Activated CD4-positive, alpha-beta T cell treated with anti-CD3 and anti-CD28 coated beads, Interleukin-2, amount 10 ng/mL, durations not matched to agents 24 days and 14 days (primary cell): ENCODE data around the gene ITIH3. TPM values are rescaled to one million over a fixed set of nuclear protein-coding genes. Genes with fewer than 3 reads are reported as not detected.
A peak's percentile ranks its signal among the peaks of the same experiment; 100 is the strongest.

ENCODE experiments used
- DNase-seq: peaks from one replicate; pipeline ENCODE4 v3.0.0; 2022
- H3K27ac Mint-ChIP-seq: one replicate; pipeline ENCODE4 v1.8.0; 2022; ENCODE audit warnings: mild to moderate bottlenecking, mixed read lengths
- H3K27me3 Mint-ChIP-seq: one replicate; pipeline ENCODE4 v1.8.0; 2022; ENCODE audit warnings: mixed read lengths
- H3K36me3 Mint-ChIP-seq: one replicate; pipeline ENCODE4 v1.8.0; 2022; ENCODE audit warnings: low read depth, mild to moderate bottlenecking, mixed read lengths
- H3K4me1 Mint-ChIP-seq: one replicate; pipeline ENCODE4 v1.8.0; 2021; ENCODE audit warnings: mixed read lengths
- H3K4me3 Mint-ChIP-seq: one replicate; pipeline ENCODE4 v1.8.0; 2022; ENCODE audit warnings: mild to moderate bottlenecking, moderate library complexity, mixed read lengths
- H3K9me3 Mint-ChIP-seq: one replicate; pipeline ENCODE4 v1.8.0; 2021; ENCODE audit warnings: mixed read lengths
- intact Hi-C: fragments of 100-400 bp; cut with micrococcal nuclease; formaldehyde crosslinking; loops from one replicate; pipeline ENCODE4 v1.15.1; 2023
- total RNA-seq: library from RNA; stranded (reverse); gene quantifications from 2 replicates; pipeline ENCODE4 v1.2.3, GENCODE V29; 2022

Gene ITIH3
- total RNA-seq, 1 donor from 2014 or later = not detected

DNA sequence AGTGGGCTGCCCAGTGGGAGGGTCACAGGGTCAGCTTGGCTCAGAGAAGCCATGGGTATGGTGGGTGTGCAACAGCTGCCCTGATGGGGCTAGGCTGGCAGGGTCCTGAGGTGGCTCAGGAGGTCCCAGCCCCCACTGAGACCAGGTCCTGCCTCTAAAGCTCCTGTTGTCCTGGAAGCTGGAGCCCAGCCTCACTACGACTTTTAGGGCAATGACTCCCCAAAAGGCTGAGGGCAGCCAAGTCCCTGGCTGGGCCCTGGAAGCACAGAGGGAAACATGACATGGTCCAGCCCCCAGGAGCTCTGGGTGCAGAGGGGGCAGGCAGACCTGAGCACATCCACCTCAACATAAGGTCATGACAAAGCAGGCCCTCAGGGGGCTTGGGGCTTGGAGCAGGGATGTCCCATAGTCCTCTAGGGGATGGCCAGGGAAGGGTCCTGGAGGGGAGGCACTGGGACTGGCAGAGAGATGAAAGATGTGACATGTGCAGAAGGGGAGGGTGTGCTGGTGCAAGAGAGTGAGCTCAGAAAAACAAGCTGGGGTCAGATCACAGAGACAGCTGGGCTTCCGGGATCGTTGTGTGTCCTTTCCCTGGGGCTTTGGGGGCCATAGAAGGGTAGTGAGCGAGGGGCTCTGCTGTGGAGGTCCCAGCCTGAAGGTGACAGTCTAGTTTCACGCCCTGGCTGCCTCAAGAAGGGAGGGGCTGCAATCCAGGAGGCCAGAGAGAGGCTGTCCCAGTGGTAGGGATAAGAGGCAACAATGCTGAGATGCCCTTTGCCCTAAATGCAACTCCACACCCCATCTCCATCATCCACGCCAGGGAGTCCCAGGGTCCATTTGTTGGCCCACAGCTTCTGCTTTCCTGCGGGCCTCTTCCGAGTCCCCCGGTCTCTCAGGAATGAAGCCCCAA, 639 bp upstream of the ITIH3 start:
- no peak overlapping the region for H3K27ac Mint-ChIP-seq
- no peaks in the 10 kb centered on the region for H3K4me1 Mint-ChIP-seq
- no peaks in the 10 kb centered on the region for H3K36me3 Mint-ChIP-seq
- no peaks in the 10 kb centered on the region for H3K27me3 Mint-ChIP-seq
- intact Hi-C loops = no loop called here
- no peak for DNase-seq
- H3K4me3 Mint-ChIP-seq = no peak overlapping the region
- no peaks in the 10 kb centered on the region for H3K9me3 Mint-ChIP-seq

DNA sequence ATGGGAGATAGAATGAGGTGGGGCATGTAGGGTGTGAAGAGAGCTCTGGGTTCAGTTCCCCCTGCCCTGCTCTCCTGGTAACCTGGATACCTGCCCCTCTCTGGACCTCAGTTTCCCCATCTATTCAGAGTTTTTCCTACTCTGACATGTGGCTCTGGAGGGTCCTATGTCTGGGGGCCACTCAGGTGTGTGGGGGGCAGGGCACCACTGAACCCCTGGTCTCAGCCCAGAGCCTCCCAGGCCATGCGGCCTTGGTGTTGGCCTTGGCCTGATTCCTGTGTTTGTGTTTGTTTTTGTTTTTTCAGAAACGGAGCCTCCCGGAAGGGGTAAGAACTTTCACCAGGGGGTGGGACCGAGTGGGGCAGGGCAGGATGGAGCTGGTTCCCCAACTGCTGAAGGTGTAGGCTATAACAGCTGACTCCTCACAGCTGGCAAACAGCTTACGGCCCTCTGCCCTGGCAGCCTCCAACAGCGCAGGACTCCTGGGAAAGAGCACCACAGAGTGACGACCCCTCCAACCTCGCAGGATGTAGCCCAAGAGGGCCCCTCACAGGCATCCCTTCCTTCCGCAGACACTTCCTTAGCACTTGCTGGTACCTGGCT, 803 bp downstream of the ITIH3 start:
- no peak overlapping the region for H3K27ac Mint-ChIP-seq
- intact Hi-C loops = no loop called here
- no peaks in the 10 kb centered on the region for H3K36me3 Mint-ChIP-seq
- H3K4me1 Mint-ChIP-seq = peaks cover 3% of the 10 kb centered on the region
- H3K27me3 Mint-ChIP-seq = no peaks in the 10 kb centered on the region
- no peaks in the 10 kb centered on the region for H3K9me3 Mint-ChIP-seq
- H3K4me3 Mint-ChIP-seq = no peak overlapping the region
- no peak for DNase-seq

DNA sequence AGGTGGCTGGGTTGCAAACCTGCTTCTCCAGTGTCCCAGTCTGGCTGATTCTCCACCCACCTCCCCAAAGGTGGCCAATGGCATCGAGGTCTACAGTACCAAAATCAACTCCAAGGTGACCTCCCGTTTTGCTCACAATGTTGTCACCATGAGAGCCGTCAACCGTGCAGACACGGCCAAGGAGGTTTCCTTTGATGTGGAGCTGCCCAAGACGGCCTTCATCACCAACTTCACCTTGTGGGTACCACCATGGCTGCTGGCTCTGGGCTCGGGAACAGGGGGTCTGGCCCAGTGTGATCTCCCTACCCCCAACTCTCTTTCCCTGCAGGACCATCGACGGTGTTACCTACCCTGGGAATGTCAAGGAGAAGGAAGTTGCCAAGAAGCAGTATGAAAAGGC, 1.8 kb downstream of the ITIH3 start:
- peaks cover 3% of the 10 kb centered on the region for H3K4me1 Mint-ChIP-seq
- no peak overlapping the region for H3K27ac Mint-ChIP-seq

DNA sequence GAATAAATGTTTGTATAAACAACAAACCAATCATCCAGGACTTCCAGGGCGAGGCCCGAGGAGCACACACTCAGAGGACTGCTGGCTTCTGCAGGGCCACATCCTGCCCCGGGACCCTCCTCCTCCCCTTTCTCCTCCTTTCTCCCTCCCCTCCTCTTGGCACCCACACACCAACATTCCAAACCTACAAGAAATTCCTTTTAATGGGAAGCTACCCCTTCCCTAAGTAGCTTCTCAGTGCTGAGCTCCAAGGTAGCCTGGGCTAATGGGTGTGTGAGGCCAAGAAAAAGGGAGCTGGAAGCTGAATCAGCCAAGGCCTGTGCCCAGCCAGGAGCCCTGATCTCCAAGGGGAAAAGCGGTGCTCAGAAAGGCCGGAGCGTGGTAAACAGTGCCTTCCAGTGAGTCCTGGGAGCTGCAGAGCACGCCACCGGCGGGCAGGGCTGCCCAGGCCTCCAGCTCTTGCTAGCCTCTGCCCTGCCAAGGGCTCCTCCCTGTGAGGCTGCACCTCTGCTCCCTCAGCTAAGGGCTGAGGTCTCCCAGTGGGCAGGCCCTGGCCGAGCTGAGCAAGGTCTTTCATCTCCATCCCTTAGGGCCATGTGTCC, 3.9 kb downstream of the ITIH3 start:
- H3K4me3 Mint-ChIP-seq = no peak overlapping the region
- peaks cover 3% of the 10 kb centered on the region for H3K4me1 Mint-ChIP-seq
- DNase-seq = no peak
- H3K9me3 Mint-ChIP-seq = no peaks in the 10 kb centered on the region
- no peak overlapping the region for H3K27ac Mint-ChIP-seq
- H3K27me3 Mint-ChIP-seq = no peaks in the 10 kb centered on the region
- intact Hi-C loops = no loop called here
- no peaks in the 10 kb centered on the region for H3K36me3 Mint-ChIP-seq

More for the DNA sequence above, 1.8 kb downstream of the ITIH3 start:
- Mint-ChIP-seq H3K36me3 (no peaks in the 10 kb centered on the region), H3K27me3 (no peaks in the 10 kb centered on the region), H3K9me3 (no peaks in the 10 kb centered on the region), H3K4me3 (no peak overlapping the region)
- intact Hi-C loops = no loop called here
- DNase-seq = no peak

DNA sequence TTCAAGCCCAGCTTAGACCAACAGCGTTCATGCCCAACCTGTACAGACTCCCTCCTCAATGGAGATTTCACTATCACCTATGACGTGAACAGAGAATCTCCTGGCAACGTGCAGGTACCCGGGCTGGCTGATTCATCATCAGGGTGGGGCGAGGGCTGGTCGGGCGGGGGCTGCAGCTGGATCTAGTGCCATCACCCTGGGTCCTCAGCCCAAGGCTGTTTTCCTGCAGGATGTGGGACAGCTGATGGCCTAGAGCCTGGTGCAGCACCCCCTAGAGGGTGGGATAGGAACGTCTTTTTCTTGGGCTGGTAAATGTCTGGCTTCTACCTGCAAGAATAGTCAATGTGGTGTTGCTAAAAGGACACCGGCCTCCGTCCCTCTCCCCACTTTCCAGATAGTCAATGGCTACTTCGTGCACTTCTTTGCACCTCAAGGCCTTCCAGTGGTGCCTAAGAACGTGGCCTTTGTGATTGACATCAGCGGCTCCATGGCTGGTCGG, 4.4 kb downstream of the ITIH3 start:
- intact Hi-C loops = no loop called here
- peak; percentile 75 for DNase-seq
- Mint-ChIP-seq H3K9me3 (no peaks in the 10 kb centered on the region), H3K4me1 (peaks cover 3% of the 10 kb centered on the region), H3K4me3 (no peak overlapping the region), H3K27ac (no peak overlapping the region), H3K36me3 (no peaks in the 10 kb centered on the region), H3K27me3 (no peaks in the 10 kb centered on the region)

DNA sequence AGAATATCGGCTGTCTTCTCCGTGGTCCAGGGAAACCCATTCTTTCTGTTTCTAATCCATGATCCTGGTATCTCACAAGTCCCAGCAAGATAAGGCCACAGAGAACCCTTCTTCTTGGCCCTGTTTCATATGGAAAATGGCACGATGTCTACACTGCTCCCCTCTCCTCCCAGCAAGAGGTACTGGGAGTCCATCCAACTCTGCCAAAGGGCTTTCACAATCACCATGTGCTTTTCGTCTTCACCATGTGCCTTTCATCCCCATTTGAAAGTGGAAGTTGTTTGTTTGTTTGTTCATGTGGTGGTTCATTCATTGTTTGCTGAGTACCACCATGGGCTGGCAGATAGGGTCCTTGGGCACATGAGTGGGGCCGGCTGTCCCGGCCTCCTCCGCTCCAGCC, 5.5 kb downstream of the ITIH3 start:
- Mint-ChIP-seq H3K4me1 (peaks cover 3% of the 10 kb centered on the region), H3K4me3 (no peak overlapping the region), H3K36me3 (no peaks in the 10 kb centered on the region), H3K27me3 (no peaks in the 10 kb centered on the region), H3K27ac (no peak overlapping the region), H3K9me3 (no peaks in the 10 kb centered on the region)
- intact Hi-C loops = no loop called here
- DNase-seq = no peak

DNA sequence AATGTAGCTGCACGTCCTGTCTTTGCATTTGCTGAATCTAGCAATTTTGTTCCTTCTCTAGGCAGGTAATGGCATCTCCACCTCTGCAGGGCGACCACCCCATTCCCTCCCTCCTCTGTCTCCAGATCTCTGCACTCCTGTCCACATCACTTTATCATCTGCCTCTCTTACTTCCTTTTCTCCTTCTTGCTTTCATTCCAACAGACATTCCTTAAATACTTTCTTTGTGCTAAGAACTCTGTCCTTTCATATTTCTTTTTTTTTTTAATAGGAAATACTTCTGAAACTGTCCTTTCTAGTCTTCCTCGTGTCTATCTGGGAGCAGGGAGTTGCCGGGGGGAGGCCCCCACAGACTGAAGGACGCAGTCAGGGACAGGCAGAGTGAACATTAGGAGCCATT, 7.2 kb downstream of the ITIH3 start:
- Mint-ChIP-seq H3K4me1 (peaks cover 3% of the 10 kb centered on the region), H3K27ac (no peak overlapping the region), H3K9me3 (no peaks in the 10 kb centered on the region), H3K4me3 (no peak overlapping the region), H3K36me3 (no peaks in the 10 kb centered on the region), H3K27me3 (no peaks in the 10 kb centered on the region)
- no peak for DNase-seq
- intact Hi-C loops = no loop called here

DNA sequence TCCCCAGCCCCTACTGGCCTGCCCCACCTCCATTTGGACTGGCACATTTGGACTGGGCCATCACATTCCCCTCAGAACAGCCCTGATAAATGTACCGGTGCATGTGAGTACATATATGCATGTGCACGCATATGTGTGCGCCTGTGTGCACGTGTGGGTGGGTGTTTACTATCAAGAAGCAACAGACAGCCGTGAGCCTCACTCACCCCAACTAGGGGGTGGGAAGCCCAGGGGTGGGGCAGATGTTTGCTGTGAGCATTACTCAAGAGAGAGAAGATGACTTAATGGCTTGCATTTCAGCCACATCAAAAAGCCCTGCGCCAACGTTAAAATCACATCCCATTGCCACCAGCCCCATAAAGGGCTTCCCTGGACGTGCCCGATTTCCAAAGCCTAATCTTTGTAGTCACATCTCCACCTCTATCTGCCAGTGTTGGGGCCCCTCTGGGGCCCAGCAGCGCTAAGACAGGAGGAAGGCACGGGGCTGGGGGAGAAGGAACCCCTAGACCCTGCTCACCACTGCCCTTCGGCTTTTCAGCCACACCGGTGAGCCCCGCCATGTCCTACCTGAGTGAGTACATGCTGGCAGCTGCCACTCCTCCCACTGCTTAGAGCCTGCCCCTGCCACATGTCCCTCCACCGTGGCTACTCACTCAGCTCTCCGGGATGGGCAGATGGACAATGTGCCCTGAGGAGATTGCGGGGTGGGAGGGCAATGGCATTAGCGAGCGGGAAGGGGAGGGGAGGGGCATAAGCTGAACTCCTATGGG, 10.9 kb downstream of the ITIH3 start:
- Mint-ChIP-seq H3K4me3 (no peak overlapping the region), H3K4me1 (peaks cover 5% of the 10 kb centered on the region), H3K27me3 (peaks cover 4% of the 10 kb centered on the region), H3K27ac (no peak overlapping the region), H3K36me3 (no peaks in the 10 kb centered on the region), H3K9me3 (no peaks in the 10 kb centered on the region)
- no peak for DNase-seq
- intact Hi-C loops = no loop called here

DNA sequence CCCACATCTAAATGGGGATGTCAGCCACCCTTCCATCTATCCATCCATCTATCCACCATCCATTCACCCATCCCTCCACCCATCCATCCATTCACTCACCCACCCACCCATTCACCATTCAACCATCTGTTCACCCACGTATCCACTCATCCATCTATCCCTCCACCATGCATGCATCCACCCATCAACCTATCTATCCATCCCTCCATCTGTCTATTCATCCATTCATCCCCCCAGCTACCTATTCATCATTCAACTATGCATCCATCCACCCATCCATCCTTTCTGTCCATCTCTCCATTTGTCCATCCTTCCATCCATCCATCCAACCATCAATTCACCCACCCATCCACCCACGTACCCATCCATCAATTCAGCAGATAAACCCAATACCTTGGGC, 14.6 kb downstream of the ITIH3 start:
- intact Hi-C loops = no loop called here
- Mint-ChIP-seq H3K27ac (no peak overlapping the region), H3K4me1 (peaks cover 5% of the 10 kb centered on the region)

DNA sequence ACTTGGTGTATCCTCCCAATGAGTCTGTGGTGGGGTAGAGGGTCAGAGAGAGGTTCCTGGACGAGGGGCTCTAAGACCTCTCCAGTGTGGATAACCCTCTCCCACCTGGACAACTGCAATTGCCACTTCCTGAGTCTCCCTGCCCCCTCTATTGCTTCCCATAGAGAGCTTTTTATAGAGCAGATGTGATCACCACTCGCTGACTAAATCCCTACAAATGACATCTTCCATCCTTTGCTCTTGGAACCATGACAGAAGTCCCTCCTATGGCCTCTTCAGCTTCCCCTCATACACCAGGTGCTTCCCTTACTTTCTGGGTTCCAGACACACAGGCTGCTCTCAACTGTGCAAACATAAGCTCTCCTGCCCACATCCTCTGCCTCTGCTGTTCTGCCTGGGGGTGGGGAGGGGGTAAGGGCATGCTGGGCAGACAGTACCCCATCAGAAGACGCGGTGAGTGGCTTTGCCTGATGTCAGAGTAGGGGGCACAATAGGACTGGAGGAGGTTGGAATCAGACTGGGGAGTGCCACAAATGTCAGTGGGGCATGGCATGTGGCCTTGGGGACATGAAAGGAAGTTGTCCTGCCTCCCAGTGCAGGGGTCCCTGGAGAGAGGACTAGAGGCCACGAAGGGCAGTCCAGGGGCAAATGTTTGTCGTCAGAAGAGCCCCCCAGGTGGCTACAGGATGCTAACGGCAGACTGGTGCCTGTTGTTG, 15.2 kb downstream of the ITIH3 start:
- H3K4me1 Mint-ChIP-seq = peaks cover 5% of the 10 kb centered on the region
- intact Hi-C loops = no loop called here
- H3K27ac Mint-ChIP-seq = no peak overlapping the region
- H3K9me3 Mint-ChIP-seq = no peaks in the 10 kb centered on the region
- DNase-seq = no peak
- H3K4me3 Mint-ChIP-seq = no peak overlapping the region
- H3K27me3 Mint-ChIP-seq = peaks cover 4% of the 10 kb centered on the region
- H3K36me3 Mint-ChIP-seq = no peaks in the 10 kb centered on the region

More for the DNA sequence above, 14.6 kb downstream of the ITIH3 start:
- no peaks in the 10 kb centered on the region for H3K9me3 Mint-ChIP-seq
- no peaks in the 10 kb centered on the region for H3K36me3 Mint-ChIP-seq
- peaks cover 4% of the 10 kb centered on the region for H3K27me3 Mint-ChIP-seq
- H3K4me3 Mint-ChIP-seq = no peak overlapping the region
- no peak for DNase-seq

DNA sequence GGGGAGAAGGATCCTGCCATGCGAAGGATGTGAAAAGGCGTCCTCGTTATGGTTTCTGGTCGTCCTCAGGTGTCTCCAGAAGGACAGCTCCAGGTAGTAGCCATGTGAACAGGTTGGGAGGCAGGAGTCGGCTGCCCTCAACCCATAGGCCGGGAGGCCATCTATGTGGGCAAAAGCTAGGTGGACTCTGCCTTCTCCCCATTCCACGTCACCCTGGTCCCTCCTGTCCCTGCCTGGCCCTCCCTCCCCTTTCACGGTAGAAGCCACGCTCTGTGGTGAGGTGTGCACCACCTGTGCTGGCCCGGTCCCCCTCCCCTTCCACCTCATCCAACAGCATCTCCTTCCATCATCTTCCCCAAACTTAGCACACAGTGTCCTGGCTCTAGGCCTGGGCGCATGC, 16.3 kb downstream of the ITIH3 start:
- no peak overlapping the region for H3K27ac Mint-ChIP-seq
- DNase-seq = no peak
- peaks cover 5% of the 10 kb centered on the region for H3K4me1 Mint-ChIP-seq
- intact Hi-C loops = no loop called here
- H3K4me3 Mint-ChIP-seq = no peak overlapping the region
- H3K27me3 Mint-ChIP-seq = peaks cover 4% of the 10 kb centered on the region
- H3K36me3 Mint-ChIP-seq = no peaks in the 10 kb centered on the region
- no peaks in the 10 kb centered on the region for H3K9me3 Mint-ChIP-seq

DNA sequence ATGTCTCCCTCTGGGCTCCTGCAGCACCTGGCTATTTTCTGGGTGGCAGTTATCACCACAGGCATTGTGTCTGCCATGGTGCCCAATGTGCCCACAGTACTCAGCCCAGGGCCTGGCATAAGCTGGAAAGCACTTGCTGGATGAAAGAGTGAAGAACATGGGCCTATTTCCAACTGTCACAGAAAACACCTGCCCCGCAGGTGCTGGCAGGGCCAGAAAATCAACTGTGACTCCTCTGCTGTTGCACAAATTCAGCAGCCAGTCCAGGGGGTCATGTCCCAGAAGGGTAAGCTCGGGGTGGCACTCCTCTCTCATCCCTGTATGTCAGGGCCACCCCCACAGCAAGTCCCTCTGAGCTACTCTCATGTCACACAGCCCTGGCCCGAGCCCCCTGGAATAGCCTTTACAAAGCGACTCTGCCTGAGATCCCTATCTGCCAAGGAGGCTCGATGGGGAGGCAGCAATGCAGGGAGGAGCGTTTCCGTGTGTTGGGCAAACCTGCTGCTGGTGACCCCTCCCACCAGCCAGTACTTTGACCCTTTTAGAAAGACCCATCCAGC, 16.9 kb downstream of the ITIH3 start:
- H3K4me1 Mint-ChIP-seq = peaks cover 5% of the 10 kb centered on the region
- H3K27me3 Mint-ChIP-seq = peaks cover 4% of the 10 kb centered on the region
- no peak overlapping the region for H3K27ac Mint-ChIP-seq
- no peak overlapping the region for H3K4me3 Mint-ChIP-seq
- no peaks in the 10 kb centered on the region for H3K36me3 Mint-ChIP-seq
- no peak for DNase-seq
- no peaks in the 10 kb centered on the region for H3K9me3 Mint-ChIP-seq
- intact Hi-C loops = no loop called here

DNA sequence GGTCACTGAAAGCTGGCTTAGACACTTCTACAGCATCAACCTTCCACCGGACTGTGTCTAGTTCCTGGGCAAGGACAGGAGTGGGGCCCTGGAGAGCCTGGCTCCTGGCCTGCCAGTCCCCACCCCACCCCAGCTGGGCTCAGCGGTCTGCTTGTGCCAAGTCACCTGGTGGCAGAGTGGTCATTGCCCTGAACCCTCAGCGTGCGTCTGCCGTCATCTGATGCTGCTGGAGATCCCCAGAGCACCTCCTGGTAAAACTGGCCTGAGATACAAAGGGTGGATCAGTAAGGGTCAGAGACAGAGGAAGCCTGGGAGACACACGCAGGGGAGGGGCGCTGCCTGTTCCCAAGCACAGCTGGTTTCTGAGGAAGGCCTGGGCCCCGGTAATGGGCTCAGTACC, 19.2 kb downstream of the ITIH3 start:
- Mint-ChIP-seq H3K4me1 (peaks cover 5% of the 10 kb centered on the region), H3K4me3 (no peak overlapping the region), H3K27ac (no peak overlapping the region), H3K9me3 (no peaks in the 10 kb centered on the region), H3K27me3 (peaks cover 4% of the 10 kb centered on the region), H3K36me3 (no peaks in the 10 kb centered on the region)
- no peak for DNase-seq
- intact Hi-C loops = no loop called here
